ENCODE results near the gene ERF. TPM values are rescaled to one million over a fixed set of nuclear protein-coding genes. Genes with fewer than 3 reads are reported as not detected.
A peak's percentile ranks its signal among the peaks of the same experiment; 100 is the strongest.

Gene ERF
- polyA plus RNA-seq (2013, experiment 1 of 2), result 89.7 TPM
- 85.3 TPM for polyA plus RNA-seq (2013, experiment 2 of 2)

- Histone ChIP-seq H3K9me3 (ENCODE audit: control insufficient read depth, low read length) (no peaks in the 10 kb centered on the region), H3K4me3 (ENCODE audit: extremely low read depth, insufficient read depth, low read length, poor library complexity, severe bottlenecking) (peak within 1 kb of the TSS; percentile 96), H3K36me3 (ENCODE audit: control insufficient read depth, insufficient read depth, low read length) (peaks cover 17% of the 10 kb centered on the region), H3K4me1 (ENCODE audit: control insufficient read depth, insufficient read depth, low read length, poor library complexity, severe bottlenecking) (peaks cover 30% of the 10 kb centered on the region), H3K27ac (ENCODE audit: low read depth, low read length, severe bottlenecking) (peak within 1 kb of the TSS; percentile 88)
- WGBS, 2 experiments (ENCODE audit: insufficient coverage in 2 of 2), result 0% methylated on average over 31 to 33 of the region's 75 CpGs
Observed at GRCh38 chr19:42254850-42255765, at the start of gene ERF. Gene ERF, minus strand, starts transcription at chr19:42255128. Its CDS starts 129 bp downstream, at chr19:42254999.

- peaks cover 9% of the 10 kb centered on the region for H3K36me3 ChIP-seq (ENCODE audit: control insufficient read depth, insufficient read depth, low read length)
- 87 to 95% methylated on average over 4 to 7 of the region's 8 CpGs for WGBS, 2 experiments (ENCODE audit: insufficient coverage in 2 of 2)
- H3K4me3 ChIP-seq (ENCODE audit: extremely low read depth, insufficient read depth, low read length, poor library complexity, severe bottlenecking), result no peak overlapping the region
- H3K9me3 ChIP-seq (ENCODE audit: control insufficient read depth, low read length), result no peaks in the 10 kb centered on the region
- H3K27ac ChIP-seq (ENCODE audit: low read depth, low read length, severe bottlenecking), result no peak overlapping the region
- H3K4me1 ChIP-seq (ENCODE audit: control insufficient read depth, insufficient read depth, low read length, poor library complexity, severe bottlenecking), result peaks cover 2% of the 10 kb centered on the region
Observed at GRCh38 chr19:42303876-42304275, 48.9 kb upstream of the ERF start.

GRCh38 chr19:42303101-42303464 is 48.2 kb upstream of the ERF start:
- Histone ChIP-seq H3K27ac (ENCODE audit: low read depth, low read length, severe bottlenecking) (no peak overlapping the region), H3K36me3 (ENCODE audit: control insufficient read depth, insufficient read depth, low read length) (peaks cover 9% of the 10 kb centered on the region), H3K9me3 (ENCODE audit: control insufficient read depth, low read length) (no peaks in the 10 kb centered on the region), H3K4me1 (ENCODE audit: control insufficient read depth, insufficient read depth, low read length, poor library complexity, severe bottlenecking) (peaks cover 2% of the 10 kb centered on the region), H3K4me3 (ENCODE audit: extremely low read depth, insufficient read depth, low read length, poor library complexity, severe bottlenecking) (peak overlapping the region; percentile 91)
- 86 to 100% methylated on average over 3 to 5 of the region's 11 CpGs for WGBS, 2 experiments (ENCODE audit: insufficient coverage in 2 of 2)

GRCh38 chr19:42301646-42302203 is 46.8 kb upstream of the ERF start, which contains the start of gene PRR19:
Gene PRR19, plus strand, starts transcription at chr19:42302132. Its CDS starts 7,453 bp downstream, at chr19:42309585.
- WGBS, 2 experiments (ENCODE audit: insufficient coverage in 2 of 2), result 5 to 8% methylated on average over 15 to 21 of the region's 21 CpGs
- Histone ChIP-seq H3K36me3 (ENCODE audit: control insufficient read depth, insufficient read depth, low read length) (peaks cover 16% of the 10 kb centered on the region), H3K27ac (ENCODE audit: low read depth, low read length, severe bottlenecking) (peak within 1 kb of the TSS; percentile 62)

DNA sequence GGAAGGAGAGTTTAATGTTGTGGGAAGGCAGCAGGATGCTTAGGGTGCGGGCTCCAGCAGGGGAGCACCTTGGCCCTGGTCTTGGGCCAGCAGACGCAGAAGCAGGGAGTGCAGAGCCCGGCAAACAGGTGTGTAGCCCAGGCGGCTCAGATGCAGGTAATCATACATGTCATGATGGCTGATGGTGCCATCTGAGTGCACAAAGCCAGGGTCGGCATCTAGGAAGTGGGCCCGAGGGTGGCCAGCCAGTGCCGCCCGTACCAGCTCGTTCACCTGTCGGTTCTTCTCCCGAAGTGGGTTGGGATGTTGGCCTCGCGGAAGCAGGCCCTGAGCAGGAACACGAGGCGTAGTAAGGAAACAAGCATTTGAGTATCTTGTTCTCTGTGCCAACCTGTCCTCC is 42.1 kb upstream of the ERF start:
- Histone ChIP-seq H3K9me3 (ENCODE audit: control insufficient read depth, low read length) (no peaks in the 10 kb centered on the region), H3K27ac (ENCODE audit: low read depth, low read length, severe bottlenecking) (no peak overlapping the region), H3K4me3 (ENCODE audit: extremely low read depth, insufficient read depth, low read length, poor library complexity, severe bottlenecking) (no peak overlapping the region), H3K36me3 (ENCODE audit: control insufficient read depth, insufficient read depth, low read length) (peaks cover 53% of the 10 kb centered on the region), H3K4me1 (ENCODE audit: control insufficient read depth, insufficient read depth, low read length, poor library complexity, severe bottlenecking) (no peaks in the 10 kb centered on the region)
- WGBS, 2 experiments (ENCODE audit: insufficient coverage in 2 of 2), result 94 to 96% methylated on average over 11 to 13 of the region's 15 CpGs

More at GRCh38 chr19:42301646-42302203, 46.8 kb upstream of the ERF start, which contains the start of gene PRR19:
- H3K4me1 ChIP-seq (ENCODE audit: control insufficient read depth, insufficient read depth, low read length, poor library complexity, severe bottlenecking), result peaks cover 2% of the 10 kb centered on the region
- H3K4me3 ChIP-seq (ENCODE audit: extremely low read depth, insufficient read depth, low read length, poor library complexity, severe bottlenecking), result peak within 1 kb of the TSS; percentile 91
- H3K9me3 ChIP-seq (ENCODE audit: control insufficient read depth, low read length), result no peaks in the 10 kb centered on the region

DNA sequence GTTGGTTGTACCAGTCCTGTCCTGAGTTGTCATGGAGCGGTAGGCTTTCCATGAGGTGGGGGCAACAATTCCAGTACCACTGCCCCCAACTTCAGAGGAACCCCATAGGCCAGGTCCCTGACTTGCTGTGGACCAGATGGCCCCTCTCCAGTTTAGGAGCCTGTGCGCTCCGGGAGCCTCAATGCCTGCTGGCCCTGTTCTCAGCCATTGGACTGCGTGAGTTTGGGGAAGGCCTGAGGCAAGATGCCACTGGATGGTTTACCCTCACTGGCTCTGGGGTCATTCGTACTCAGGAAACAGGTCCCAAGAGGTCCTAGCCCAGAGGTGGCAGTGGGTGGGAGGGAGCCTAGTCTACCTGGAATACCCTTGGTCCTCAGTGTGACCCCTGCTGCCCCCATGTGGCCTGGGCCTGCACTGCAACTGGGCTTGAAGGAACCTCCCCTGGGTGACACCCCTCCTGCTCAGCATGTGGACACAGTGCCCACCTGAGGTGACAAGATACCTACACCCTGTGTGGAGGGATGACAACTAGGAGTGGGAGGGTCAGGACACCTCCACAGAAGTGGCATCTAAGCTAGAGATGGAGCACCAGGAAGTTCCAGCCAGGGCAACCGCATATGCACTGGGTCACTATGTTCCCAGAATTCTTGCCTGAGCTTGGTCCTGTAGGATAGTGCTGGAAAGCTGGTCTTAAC is 41.0 kb upstream of the ERF start:
- Histone ChIP-seq H3K4me1 (ENCODE audit: control insufficient read depth, insufficient read depth, low read length, poor library complexity, severe bottlenecking) (no peaks in the 10 kb centered on the region), H3K4me3 (ENCODE audit: extremely low read depth, insufficient read depth, low read length, poor library complexity, severe bottlenecking) (no peak overlapping the region), H3K27ac (ENCODE audit: low read depth, low read length, severe bottlenecking) (no peak overlapping the region), H3K36me3 (ENCODE audit: control insufficient read depth, insufficient read depth, low read length) (peaks cover 63% of the 10 kb centered on the region), H3K9me3 (ENCODE audit: control insufficient read depth, low read length) (no peaks in the 10 kb centered on the region)
- 72 to 83% methylated on average over 6 of the region's 6 CpGs for WGBS, 2 experiments (ENCODE audit: insufficient coverage in 2 of 2)

DNA sequence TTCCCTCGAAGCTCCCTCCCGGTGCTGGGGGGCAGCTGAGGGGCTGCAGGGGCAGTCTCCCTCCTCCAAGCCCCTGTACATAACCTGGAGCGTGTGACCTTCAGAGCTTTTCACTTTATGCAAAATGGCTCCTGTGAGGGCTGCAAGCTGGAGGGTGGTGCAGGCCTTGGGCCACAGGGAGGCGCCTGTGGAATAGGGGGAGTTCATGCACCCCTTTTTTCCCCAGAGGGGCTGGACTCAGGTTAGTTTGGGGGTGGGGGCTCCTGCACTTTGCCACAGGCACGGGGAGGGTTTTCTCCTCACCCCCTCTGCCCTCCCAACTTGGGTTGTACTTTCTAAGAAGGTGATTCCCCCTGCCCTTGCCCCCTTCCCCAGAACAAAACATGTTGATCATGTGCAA is 40.4 kb upstream of the ERF start:
- WGBS, 2 experiments (ENCODE audit: insufficient coverage in 2 of 2), result 82 to 96% methylated on average over 3 of the region's 5 CpGs
- Histone ChIP-seq H3K4me3 (ENCODE audit: extremely low read depth, insufficient read depth, low read length, poor library complexity, severe bottlenecking) (no peak overlapping the region), H3K9me3 (ENCODE audit: control insufficient read depth, low read length) (no peaks in the 10 kb centered on the region), H3K27ac (ENCODE audit: low read depth, low read length, severe bottlenecking) (no peak overlapping the region), H3K36me3 (ENCODE audit: control insufficient read depth, insufficient read depth, low read length) (peaks cover 68% of the 10 kb centered on the region), H3K4me1 (ENCODE audit: control insufficient read depth, insufficient read depth, low read length, poor library complexity, severe bottlenecking) (no peaks in the 10 kb centered on the region)

GRCh38 chr19:42294471-42295137 is 39.7 kb upstream of the ERF start:
- no peak overlapping the region for H3K27ac ChIP-seq (ENCODE audit: low read depth, low read length, severe bottlenecking)
- H3K4me3 ChIP-seq (ENCODE audit: extremely low read depth, insufficient read depth, low read length, poor library complexity, severe bottlenecking), result no peak overlapping the region
- peaks cover 69% of the 10 kb centered on the region for H3K36me3 ChIP-seq (ENCODE audit: control insufficient read depth, insufficient read depth, low read length)
- WGBS, 2 experiments (ENCODE audit: insufficient coverage in 2 of 2), result 92 to 97% methylated on average over 17 to 21 of the region's 24 CpGs
- H3K9me3 ChIP-seq (ENCODE audit: control insufficient read depth, low read length), result no peaks in the 10 kb centered on the region
- H3K4me1 ChIP-seq (ENCODE audit: control insufficient read depth, insufficient read depth, low read length, poor library complexity, severe bottlenecking), result no peaks in the 10 kb centered on the region

DNA sequence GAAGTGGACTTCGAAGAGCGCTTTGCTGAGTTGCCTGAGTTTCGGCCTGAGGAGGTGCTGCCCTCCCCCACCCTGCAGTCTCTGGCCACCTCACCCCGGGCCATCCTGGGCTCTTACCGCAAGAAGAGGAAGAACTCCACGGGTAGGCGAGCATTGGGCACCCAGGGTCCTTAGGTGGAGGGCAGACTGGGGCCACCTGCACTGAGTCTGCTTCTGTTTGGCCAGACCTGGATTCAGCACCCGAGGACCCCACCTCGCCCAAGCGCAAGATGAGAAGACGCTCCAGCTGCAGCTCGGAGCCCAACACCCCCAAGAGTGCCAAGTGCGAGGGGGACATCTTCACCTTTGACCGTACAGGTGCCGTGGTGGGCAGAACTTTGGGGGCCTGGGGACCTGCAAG is 39.0 kb upstream of the ERF start:
- H3K36me3 ChIP-seq (ENCODE audit: control insufficient read depth, insufficient read depth, low read length), result peaks cover 73% of the 10 kb centered on the region
- no peak overlapping the region for H3K4me3 ChIP-seq (ENCODE audit: extremely low read depth, insufficient read depth, low read length, poor library complexity, severe bottlenecking)
- H3K4me1 ChIP-seq (ENCODE audit: control insufficient read depth, insufficient read depth, low read length, poor library complexity, severe bottlenecking), result no peaks in the 10 kb centered on the region
- WGBS, 2 experiments (ENCODE audit: insufficient coverage in 2 of 2), result 95 to 96% methylated on average over 9 to 11 of the region's 15 CpGs
- H3K27ac ChIP-seq (ENCODE audit: low read depth, low read length, severe bottlenecking), result no peak overlapping the region
- H3K9me3 ChIP-seq (ENCODE audit: control insufficient read depth, low read length), result no peaks in the 10 kb centered on the region

DNA sequence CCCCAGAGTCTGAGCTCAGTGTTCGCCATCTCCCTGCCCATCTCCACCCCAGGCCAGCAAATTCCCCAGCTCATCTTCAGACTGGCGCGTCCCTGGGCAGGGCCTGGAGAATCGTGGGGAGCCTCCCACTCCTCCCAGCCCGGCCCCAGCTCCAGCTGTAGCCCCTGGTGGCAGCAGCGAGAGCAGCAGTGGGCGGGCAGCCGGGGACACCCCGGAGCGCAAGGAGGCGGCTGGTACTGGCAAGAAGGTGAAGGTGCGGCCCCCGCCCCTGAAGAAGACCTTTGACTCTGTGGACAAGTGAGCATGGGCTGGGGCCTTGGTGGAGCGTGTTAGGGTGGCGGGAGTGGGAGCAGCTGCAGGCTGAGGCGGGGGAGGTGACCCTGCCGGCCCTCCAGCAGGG is 38.6 kb upstream of the ERF start:
- H3K27ac ChIP-seq (ENCODE audit: low read depth, low read length, severe bottlenecking), result no peak overlapping the region
- WGBS, 2 experiments (ENCODE audit: insufficient coverage in 2 of 2), result 89 to 92% methylated on average over 13 of the region's 17 CpGs
- peaks cover 2% of the 10 kb centered on the region for H3K4me1 ChIP-seq (ENCODE audit: control insufficient read depth, insufficient read depth, low read length, poor library complexity, severe bottlenecking)
- H3K4me3 ChIP-seq (ENCODE audit: extremely low read depth, insufficient read depth, low read length, poor library complexity, severe bottlenecking), result no peak overlapping the region
- peaks cover 77% of the 10 kb centered on the region for H3K36me3 ChIP-seq (ENCODE audit: control insufficient read depth, insufficient read depth, low read length)
- H3K9me3 ChIP-seq (ENCODE audit: control insufficient read depth, low read length), result no peaks in the 10 kb centered on the region
